BLaER1 treated with 17β-estradiol and CSF1 and Interleukin-3, amounts not matched to agents 10 nM and 100 nM (cell line): ENCODE measurements around the gene ZNF385C.

Experiments
- H3K27ac ChIP-seq, 11 experiments: shearing (Covaris generic); formaldehyde crosslinking; 2 replicates each; pipeline ENCODE4 v1.8.1; 2022
- H3K27me3 ChIP-seq, 11 experiments: shearing (Covaris generic); formaldehyde crosslinking; 2 replicates each; pipeline ENCODE4 v1.8.1; 2022
- H3K36me3 ChIP-seq, 11 experiments: shearing (Covaris generic); formaldehyde crosslinking; 2 replicates each; pipeline ENCODE4 v1.8.1; 2022
- H3K4me1 ChIP-seq, 10 experiments: shearing (Covaris generic); formaldehyde crosslinking; 2 replicates each; pipeline ENCODE4 v1.8.1; 2022
- H3K4me2 ChIP-seq, 11 experiments: shearing (Covaris generic); formaldehyde crosslinking; 2 replicates each; pipeline ENCODE4 v1.8.1; 2022
- H3K4me3 ChIP-seq, 10 experiments: shearing (Covaris generic); formaldehyde crosslinking; 2 replicates each; pipeline ENCODE4 v1.8.1; 2022
- H3K9ac ChIP-seq, 11 experiments: shearing (Covaris generic); formaldehyde crosslinking; 2 replicates each; pipeline ENCODE4 v1.8.1; 2022
- H3K9me3 ChIP-seq, 11 experiments: shearing (Covaris generic); formaldehyde crosslinking; replicated peaks in 1 of 11; 2 replicates each; pipeline ENCODE4 v1.8.1; 2022
- H4K20me1 ChIP-seq, 11 experiments: shearing (Covaris generic); formaldehyde crosslinking; 2 replicates each; pipeline ENCODE4 v1.8.1; 2022
- Cebpa-rat ChIP-seq, 11 experiments: shearing (Covaris generic); IDR thresholded peaks; 2 replicates each; pipeline ENCODE4 v1.8.1; 2022

Gene ZNF385C

DNA sequence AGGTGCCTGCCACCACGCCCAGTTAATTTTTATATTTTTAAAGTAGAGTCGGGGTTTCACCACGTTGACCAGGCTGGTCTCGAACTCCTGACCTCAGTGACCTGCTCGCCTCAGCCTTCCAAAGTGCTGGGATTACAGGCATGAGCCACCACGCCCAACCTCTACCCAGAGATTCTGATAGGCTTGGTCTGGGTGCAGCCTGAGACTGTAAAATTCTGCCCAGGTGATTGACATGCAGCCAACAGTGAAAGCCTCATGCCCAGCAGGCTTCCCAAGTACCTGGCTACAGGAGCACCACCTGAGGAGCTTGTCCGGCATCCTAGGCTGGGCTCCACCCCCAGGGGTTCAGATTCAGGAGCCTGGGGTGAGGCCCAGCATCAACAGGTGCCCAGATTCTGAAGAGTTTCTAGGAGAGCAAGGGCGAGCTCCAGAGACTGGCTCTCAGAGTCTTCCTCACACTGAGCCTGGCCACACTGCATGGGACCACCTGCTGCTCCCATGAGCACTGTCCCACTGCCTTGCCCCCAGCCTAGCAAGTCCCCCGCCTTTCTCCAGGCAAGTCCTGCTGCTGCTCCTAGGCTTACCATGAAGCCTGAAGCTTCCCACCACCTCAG, 16.6 kb downstream of the ZNF385C start:
- H3K4me3 ChIP-seq: no peak overlapping the region
- H3K27ac ChIP-seq: no peak overlapping the region
- no peaks in the 10 kb centered on the region for H4K20me1 ChIP-seq
- H3K9ac ChIP-seq: no peak overlapping the region
- H3K4me1 ChIP-seq: peaks cover 0 to 11% (median 4%) of the 10 kb centered on the region in 10 experiments; a peak in 5 of 20 replicates
- H3K9me3 ChIP-seq: no peaks in the 10 kb centered on the region
- no peak for TF ChIP-seq Cebpa-rat (IDR thresholded peaks at IDR 0.05)
- no peaks in the 10 kb centered on the region for H3K36me3 ChIP-seq
- no peaks in the 10 kb centered on the region for H3K27me3 ChIP-seq
- no peak overlapping the region for H3K4me2 ChIP-seq

DNA sequence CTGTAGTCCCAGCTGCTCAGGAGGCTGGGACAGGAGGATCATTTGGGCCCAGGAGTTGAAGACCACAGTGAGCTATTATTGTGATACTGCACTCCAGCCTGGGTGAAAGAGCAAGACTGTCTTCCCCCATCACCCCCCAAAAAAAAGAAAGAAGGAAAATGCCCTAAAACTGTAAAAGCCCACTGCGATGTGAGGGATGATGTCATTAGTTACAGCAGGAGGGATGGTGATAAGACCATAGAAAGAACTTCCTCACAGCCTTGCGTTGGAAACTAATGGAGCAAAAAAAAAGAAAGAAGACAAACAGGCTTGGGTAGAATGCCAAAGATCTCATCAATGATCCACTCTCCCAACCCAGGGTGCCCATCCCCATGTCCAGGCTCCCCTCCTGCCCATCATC, 18.7 kb downstream of the ZNF385C start:
- Histone ChIP-seq H4K20me1 (no peaks in the 10 kb centered on the region), H3K4me1 (peaks cover 0 to 11% (median 4%) of the 10 kb centered on the region in 10 experiments; a peak in 5 of 20 replicates), H3K36me3 (no peaks in the 10 kb centered on the region), H3K4me3 (no peak overlapping the region), H3K9ac (no peak overlapping the region), H3K4me2 (no peak overlapping the region), H3K9me3 (no peaks in the 10 kb centered on the region), H3K27me3 (no peaks in the 10 kb centered on the region; a peak in 1 of 22 replicates), H3K27ac (no peak overlapping the region)
- TF ChIP-seq Cebpa-rat (IDR thresholded peaks at IDR 0.05): no peak

DNA sequence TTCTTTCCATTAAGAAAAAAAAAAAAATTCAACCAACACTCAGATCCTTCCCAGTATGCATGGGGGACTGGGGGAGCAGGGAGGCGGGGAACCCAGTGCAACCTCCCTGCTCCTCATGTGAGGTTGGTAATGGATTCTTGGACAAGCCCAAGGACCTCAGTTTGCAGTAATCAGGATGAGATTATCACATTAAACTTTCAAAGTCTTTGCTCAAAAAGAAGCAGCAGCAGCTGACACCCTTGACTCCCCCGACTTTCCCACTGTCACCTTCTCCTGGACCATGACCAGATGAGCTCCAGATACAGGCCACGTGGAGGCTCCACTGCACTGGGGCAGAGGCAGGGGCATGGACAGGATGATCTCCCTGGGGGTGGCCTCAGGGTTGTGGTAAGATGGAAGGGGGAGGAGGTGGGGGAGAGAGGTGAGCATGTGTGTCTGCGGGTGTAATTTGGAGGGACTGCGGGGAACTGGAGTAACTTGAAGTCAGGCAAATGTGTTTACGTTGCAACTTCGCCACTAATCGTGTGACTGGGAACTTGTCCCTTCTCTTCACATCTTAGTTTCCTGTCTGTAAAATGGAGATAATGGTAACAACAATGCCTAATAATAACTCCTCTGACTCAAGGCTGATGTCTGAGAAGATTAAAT, 19.8 kb downstream of the ZNF385C start:
- Histone ChIP-seq H3K27ac (no peak overlapping the region), H3K27me3 (peaks cover 5 to 9% (median 6%) of the 10 kb centered on the region in 11 experiments), H3K9me3 (no peaks in the 10 kb centered on the region), H3K9ac (no peak overlapping the region), H3K4me1 (peaks cover 0 to 13% (median 4%) of the 10 kb centered on the region in 10 experiments; a peak in 6 of 20 replicates), H3K4me3 (no peak overlapping the region), H4K20me1 (peaks cover 0 to 1% (median 0%) of the 10 kb centered on the region in 11 experiments; a peak in 1 of 22 replicates), H3K36me3 (no peaks in the 10 kb centered on the region), H3K4me2 (no peak overlapping the region)
- no peak for TF ChIP-seq Cebpa-rat (IDR thresholded peaks at IDR 0.05)

DNA sequence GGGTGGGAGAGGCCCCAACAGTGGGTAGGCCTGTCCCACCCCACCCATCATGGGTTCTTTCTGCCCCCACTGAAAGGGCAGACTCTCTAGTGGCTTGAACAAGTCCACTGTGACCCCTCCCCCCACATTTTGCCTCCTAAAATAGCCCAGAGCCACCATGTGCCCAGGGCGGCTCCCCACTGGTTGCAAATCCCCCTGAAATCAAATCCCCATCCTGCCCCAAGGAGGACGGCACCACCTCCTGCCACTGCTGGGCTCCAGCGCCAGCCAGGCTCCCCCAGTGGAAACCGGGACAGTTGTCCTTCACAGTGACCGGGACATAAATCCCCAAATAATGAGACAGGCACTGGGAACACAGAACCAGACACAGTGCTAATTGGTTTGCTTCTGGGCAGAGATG, 20.5 kb downstream of the ZNF385C start:
- Histone ChIP-seq H3K27me3 (peaks cover 12 to 17% (median 14%) of the 10 kb centered on the region in 11 experiments), H3K27ac (no peak overlapping the region), H3K36me3 (no peaks in the 10 kb centered on the region), H3K9ac (no peak overlapping the region), H3K4me3 (no peak overlapping the region), H4K20me1 (peaks cover 0 to 4% (median 0%) of the 10 kb centered on the region in 11 experiments; a peak in 1 of 22 replicates), H3K9me3 (no peaks in the 10 kb centered on the region), H3K4me2 (no peak overlapping the region), H3K4me1 (peaks cover 2 to 18% (median 8%) of the 10 kb centered on the region in 10 experiments; a peak in 16 of 20 replicates)
- no peak for TF ChIP-seq Cebpa-rat (IDR thresholded peaks at IDR 0.05)

DNA sequence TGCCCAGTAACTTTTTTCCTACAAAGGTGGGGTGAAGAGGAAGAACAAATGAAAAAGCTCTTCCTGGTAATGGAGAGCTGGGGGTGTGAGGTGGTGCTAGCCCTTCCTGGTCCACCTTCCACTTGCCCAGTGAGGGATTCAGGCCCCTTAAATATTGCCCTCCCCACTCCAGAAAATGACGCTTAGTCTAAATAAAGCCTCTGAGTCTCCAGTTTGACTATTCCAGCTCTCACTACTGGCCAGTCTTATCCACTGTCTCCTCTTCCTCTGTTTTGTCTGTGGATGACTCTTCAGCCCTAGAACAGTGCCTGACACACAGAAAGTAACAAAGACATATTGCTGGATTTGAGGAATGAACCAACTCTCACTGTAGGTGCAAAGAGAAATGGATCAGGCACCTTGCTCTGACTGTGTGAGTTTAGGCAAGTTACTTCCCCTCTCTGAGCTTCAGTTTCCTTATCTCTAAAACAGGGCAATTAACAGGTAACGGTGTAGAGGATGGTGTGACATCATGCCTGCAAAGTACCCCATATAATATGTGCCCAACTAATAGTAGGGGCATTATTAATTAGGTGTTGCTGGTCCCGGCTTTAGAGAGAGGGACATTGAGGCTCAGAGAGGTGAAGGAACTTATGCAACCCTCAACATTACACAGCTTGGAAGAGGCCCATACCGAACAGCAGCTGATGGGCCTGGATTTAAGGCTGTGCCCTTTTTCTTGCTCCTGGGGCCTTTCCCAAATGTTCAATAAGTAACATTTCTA, 21.3 kb downstream of the ZNF385C start:
- peaks cover 0 to 9% (median 0%) of the 10 kb centered on the region in 11 experiments; a peak in 1 of 22 replicates for H4K20me1 ChIP-seq
- H3K27ac ChIP-seq: no peak overlapping the region
- H3K36me3 ChIP-seq: no peaks in the 10 kb centered on the region
- no peak overlapping the region for H3K4me3 ChIP-seq
- no peak for TF ChIP-seq Cebpa-rat (IDR thresholded peaks at IDR 0.05)
- no peak overlapping the region for H3K9ac ChIP-seq
- H3K27me3 ChIP-seq: peaks cover 20 to 24% (median 21%) of the 10 kb centered on the region in 11 experiments
- no peaks in the 10 kb centered on the region for H3K9me3 ChIP-seq
- peaks cover 10 to 26% (median 15%) of the 10 kb centered on the region in 10 experiments for H3K4me1 ChIP-seq
- H3K4me2 ChIP-seq: no peak overlapping the region

DNA sequence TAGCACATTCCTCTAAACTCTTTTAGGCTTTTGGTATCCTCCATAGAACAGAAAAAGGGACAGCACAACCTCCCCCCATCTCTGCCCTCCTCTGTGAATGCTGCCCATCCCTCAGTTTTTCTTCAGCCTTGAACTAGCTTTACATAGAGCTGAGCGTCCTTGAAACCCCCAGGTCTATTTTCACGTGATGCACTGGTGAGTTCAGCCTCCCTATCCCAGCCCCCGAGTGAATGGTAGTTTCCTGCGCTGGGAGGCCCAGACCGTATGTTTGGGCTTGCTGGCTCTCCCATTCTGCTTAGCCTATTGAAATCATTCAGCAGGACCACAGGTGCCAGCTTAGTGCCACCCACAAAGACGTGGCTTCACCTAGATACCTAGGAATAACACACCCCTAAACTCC, 22.5 kb downstream of the ZNF385C start:
- TF ChIP-seq Cebpa-rat (IDR thresholded peaks at IDR 0.05): no peak
- Histone ChIP-seq H3K36me3 (no peaks in the 10 kb centered on the region), H3K9me3 (no peaks in the 10 kb centered on the region), H3K4me1 (peaks cover 17 to 33% (median 22%) of the 10 kb centered on the region in 10 experiments), H3K27me3 (peaks cover 32 to 36% (median 33%) of the 10 kb centered on the region in 11 experiments), H3K4me2 (no peak overlapping the region), H3K4me3 (no peak overlapping the region), H3K9ac (no peak overlapping the region), H4K20me1 (peaks cover 0 to 9% (median 0%) of the 10 kb centered on the region in 11 experiments; a peak in 4 of 22 replicates), H3K27ac (no peak overlapping the region)

DNA sequence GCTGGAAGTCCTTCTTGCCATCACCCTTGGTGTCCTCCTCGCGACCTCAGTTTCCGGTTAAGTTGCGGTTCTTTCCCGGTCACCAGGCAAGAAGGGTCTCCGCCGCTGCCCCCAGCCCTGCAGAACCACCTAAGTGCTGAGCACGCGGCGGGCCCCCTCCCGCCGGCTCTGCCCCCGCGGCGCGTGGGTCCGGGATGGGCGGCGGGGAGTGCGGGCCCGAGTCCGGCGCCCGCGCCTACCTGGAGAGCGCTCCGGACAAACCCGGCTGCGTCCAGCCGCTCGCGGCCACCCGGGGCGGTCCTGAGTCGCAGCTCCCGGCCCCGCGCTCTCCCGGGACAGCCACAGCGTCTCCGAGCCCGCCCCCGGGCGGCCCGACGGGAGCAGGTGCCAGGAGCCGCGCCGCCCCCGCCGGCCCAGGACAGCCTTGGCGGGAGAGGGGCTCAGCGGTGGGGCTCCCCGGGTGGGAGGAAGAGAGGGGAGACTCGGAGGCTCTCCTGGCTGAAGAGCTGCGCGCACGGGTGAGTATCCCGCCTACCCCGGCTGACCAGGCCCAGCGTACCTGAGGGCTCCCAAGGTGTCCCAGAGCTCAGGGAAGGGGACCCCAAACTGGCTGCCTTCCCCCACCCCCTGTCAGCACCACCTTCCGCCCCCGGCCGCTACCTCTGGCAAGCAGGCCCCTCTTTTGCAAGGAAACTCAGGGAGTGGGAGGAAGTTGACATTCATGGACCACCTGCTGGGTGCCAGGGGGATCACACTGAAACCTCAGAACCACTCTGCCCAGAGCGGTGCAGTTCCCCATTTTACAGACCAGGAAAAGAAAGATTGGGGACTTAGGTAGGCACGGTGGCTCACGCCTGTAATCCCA, 25.7 kb downstream of the ZNF385C start:
- Histone ChIP-seq H3K4me3 (peak overlapping the region in 9 of 10 experiments; percentile 28 to 54 (median 43); a peak in 13 of 20 replicates), H3K9me3 (no peaks in the 10 kb centered on the region), H3K4me1 (peaks cover 13 to 28% (median 20%) of the 10 kb centered on the region in 10 experiments; a peak in 19 of 20 replicates), H3K9ac (peak overlapping the region in 2 of 11 experiments; percentile 19 to 38; a peak in 2 of 22 replicates), H3K27me3 (peaks cover 37 to 42% (median 39%) of the 10 kb centered on the region in 11 experiments), H3K4me2 (peak overlapping the region; percentile 56 to 78 (median 74)), H3K27ac (no peak overlapping the region), H4K20me1 (peaks cover 0 to 9% (median 0%) of the 10 kb centered on the region in 11 experiments; a peak in 4 of 22 replicates), H3K36me3 (no peaks in the 10 kb centered on the region)
- no peak for TF ChIP-seq Cebpa-rat (IDR thresholded peaks at IDR 0.05)

DNA sequence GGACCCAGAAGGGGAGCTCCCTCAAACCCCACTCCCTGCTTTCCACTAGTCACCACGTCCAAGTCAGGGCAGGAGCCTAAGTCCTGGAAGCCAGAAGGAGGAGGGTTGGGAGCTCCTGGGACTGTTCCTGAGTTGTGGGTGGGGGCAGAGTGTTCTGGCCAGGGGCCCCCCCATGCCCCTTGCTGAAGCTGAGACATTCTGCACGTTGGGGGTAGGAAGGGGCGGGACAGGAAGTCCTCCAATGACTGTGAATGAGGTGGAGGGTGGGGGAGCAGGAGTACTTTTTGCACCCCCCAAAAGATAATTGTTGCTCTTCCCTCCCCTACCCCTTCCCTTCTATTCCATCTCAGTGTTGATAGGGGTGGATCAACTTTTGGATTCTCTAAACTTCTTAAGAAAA, 26.5 kb downstream of the ZNF385C start:
- peak overlapping the region in 2 of 10 experiments; percentile 43 to 54; a peak in 1 of 20 replicates for H3K4me3 ChIP-seq

More for the DNA sequence above, 26.5 kb downstream of the ZNF385C start:
- Histone ChIP-seq H3K27me3 (peaks cover 37 to 42% (median 39%) of the 10 kb centered on the region in 11 experiments), H3K4me1 (peaks cover 13 to 28% (median 20%) of the 10 kb centered on the region in 10 experiments; a peak in 19 of 20 replicates), H3K9ac (peak overlapping the region in 1 of 11 experiments; percentile 38; a peak in 1 of 22 replicates), H4K20me1 (peaks cover 0 to 9% (median 0%) of the 10 kb centered on the region in 11 experiments; a peak in 4 of 22 replicates), H3K4me2 (peak overlapping the region; percentile 56 to 78 (median 74); a peak in 18 of 22 replicates), H3K36me3 (no peaks in the 10 kb centered on the region), H3K27ac (no peak overlapping the region), H3K9me3 (no peaks in the 10 kb centered on the region)
- TF ChIP-seq Cebpa-rat (IDR thresholded peaks at IDR 0.05): no peak
